ENCODE measurements around the gene SLC43A3. TPM values are rescaled to one million over a fixed set of nuclear protein-coding genes. Genes with fewer than 3 reads are reported as not detected.

Gene SLC43A3
- total RNA-seq, 4 donors from 2014 or later = 26.6 to 90.4 (median 77.0) TPM

DNA sequence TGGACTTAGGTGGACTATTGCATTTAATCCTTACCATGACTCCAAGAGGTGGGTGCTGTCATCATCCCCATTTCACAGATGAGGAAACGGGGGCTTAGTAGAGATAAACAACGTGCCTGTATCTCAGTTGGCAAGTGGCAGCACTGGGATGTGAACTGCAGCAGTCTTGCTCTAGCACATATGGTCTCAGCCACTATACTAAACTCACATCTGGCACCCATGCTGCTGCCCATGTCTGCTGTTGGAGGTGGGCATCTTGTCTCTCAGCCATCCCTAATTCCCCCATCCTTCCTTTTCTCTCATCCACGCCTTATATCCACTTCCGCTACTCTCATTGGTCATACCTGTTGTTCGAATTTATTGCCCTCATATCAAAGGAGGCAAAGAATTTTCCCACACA is 49.8 kb downstream of the SLC43A3 start:
- peaks cover 0 to 4% (median 0%) of the 10 kb centered on the region in 4 donors for H3K4me1 ChIP-seq
- 62% methylated on average over 5 of the region's 5 CpGs for WGBS
- no peaks in the 10 kb centered on the region for H3K36me3 ChIP-seq
- H3K27me3 ChIP-seq = peaks cover 0 to 18% (median 0%) of the 10 kb centered on the region in 4 donors
- H3K9me3 ChIP-seq = no peaks in the 10 kb centered on the region
- no peak overlapping the region for H3K27ac ChIP-seq (replicated peaks in 1 of 4)
- DNase-seq (ENCODE audit: extremely low spot score) = no peak
- H3K4me3 ChIP-seq = no peak overlapping the region
- TF ChIP-seq, protein P1, sequence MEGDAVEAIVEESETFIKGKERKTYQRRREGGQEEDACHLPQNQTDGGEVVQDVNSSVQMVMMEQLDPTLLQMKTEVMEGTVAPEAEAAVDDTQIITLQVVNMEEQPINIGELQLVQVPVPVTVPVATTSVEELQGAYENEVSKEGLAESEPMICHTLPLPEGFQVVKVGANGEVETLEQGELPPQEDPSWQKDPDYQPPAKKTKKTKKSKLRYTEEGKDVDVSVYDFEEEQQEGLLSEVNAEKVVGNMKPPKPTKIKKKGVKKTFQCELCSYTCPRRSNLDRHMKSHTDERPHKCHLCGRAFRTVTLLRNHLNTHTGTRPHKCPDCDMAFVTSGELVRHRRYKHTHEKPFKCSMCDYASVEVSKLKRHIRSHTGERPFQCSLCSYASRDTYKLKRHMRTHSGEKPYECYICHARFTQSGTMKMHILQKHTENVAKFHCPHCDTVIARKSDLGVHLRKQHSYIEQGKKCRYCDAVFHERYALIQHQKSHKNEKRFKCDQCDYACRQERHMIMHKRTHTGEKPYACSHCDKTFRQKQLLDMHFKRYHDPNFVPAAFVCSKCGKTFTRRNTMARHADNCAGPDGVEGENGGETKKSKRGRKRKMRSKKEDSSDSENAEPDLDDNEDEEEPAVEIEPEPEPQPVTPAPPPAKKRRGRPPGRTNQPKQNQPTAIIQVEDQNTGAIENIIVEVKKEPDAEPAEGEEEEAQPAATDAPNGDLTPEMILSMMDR (IDR thresholded peaks at IDR 0.05) = no peak
- no peak for TF ChIP-seq EP300 (IDR thresholded peaks at IDR 0.05)
- TF ChIP-seq POLR2AphosphoS5 (IDR thresholded peaks at IDR 0.05) = no peak
- TF ChIP-seq POLR2A (IDR thresholded peaks at IDR 0.05; ENCODE audit: low read depth) = no peak
- intact Hi-C loops (cut with DNase I) = no loop called here

DNA sequence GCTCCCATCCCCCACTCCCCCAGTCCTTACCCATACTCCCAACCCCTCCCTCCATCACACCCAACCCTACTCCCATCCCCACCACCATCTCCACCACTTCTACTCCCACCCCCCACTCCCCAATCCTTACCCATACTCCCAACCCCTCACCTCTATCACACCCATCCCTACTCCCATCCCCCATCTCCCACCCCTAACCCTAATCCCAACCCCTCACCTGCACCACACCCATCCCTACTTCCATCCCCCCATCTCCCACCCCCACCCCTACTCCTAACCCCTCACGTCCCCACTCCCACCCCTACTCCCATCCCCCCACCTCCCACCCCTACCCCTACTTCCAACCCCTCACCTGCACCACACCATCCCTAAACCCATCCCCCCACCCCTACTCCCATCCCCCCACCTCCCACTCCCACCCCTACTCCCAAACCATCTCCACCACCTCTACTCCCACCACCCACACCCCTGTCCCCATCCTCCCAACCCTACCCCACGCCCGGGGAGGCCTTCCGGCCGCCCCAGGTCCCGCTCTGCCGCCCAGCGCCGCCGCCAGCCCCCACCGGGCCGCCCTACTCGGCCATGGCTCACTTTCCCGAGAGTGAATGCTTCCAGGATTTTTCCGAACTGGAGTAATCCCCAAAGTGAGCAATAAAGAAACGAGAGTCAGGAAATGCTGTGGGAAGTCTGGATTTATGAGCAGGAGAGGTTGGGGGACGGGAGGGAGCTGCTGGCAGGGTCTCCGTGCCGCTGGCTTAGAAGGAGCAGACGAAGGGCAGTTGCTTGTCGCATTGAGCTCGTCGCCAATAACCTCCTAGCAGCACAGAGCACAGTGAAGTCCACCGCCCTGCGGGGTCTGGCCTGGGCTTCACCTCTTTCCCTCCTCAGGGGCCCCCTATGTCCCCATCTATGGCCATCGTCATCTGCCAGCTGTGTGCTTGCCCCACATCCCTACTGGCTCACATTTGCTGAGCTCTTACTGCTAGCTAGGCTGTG is 50.5 kb downstream of the SLC43A3 start:
- Histone ChIP-seq H3K36me3 (no peaks in the 10 kb centered on the region), H3K4me1 (peaks cover 0 to 4% (median 0%) of the 10 kb centered on the region in 4 donors), H3K27me3 (peaks cover 0 to 18% (median 0%) of the 10 kb centered on the region in 4 donors), H3K4me3 (no peak overlapping the region), H3K9me3 (no peaks in the 10 kb centered on the region), H3K27ac (replicated peaks in 1 of 4) (no peak overlapping the region)
- TF ChIP-seq, protein P1 (IDR thresholded peaks at IDR 0.05) = no peak
- TF ChIP-seq EP300 (IDR thresholded peaks at IDR 0.05) (no peak), POLR2AphosphoS5 (IDR thresholded peaks at IDR 0.05) (no peak), POLR2A (IDR thresholded peaks at IDR 0.05; ENCODE audit: low read depth) (no peak)
- 71% methylated on average over 20 of the region's 26 CpGs for WGBS
- intact Hi-C loops (cut with DNase I) = no loop called here
- DNase-seq (ENCODE audit: extremely low spot score) = no peak

DNA sequence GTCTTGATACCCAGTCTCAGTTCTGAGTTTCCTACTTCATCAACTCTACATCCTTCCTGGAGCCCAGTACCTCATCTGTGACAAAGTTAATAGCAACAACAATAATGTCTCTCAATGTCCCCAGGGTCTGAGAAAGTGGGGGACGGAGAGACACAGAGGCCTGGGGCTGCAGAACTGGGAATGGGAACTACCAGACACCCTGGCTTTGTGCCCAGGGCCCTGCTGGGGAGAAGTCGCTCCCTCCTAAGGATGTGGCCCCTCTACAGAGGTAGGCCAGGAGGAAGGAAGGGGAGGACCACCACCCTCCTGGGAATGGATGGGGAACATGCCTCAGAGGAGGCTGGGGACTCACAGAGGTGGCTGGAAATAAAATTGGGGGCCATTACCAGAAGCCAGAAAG is 51.4 kb downstream of the SLC43A3 start:
- no peak for TF ChIP-seq EP300 (IDR thresholded peaks at IDR 0.05)
- TF ChIP-seq POLR2AphosphoS5 (IDR thresholded peaks at IDR 0.05) = no peak
- TF ChIP-seq, protein P1 (IDR thresholded peaks at IDR 0.05) = no peak
- TF ChIP-seq POLR2A (IDR thresholded peaks at IDR 0.05; ENCODE audit: low read depth) = no peak
- no peak overlapping the region for H3K4me3 ChIP-seq
- no peak overlapping the region for H3K27ac ChIP-seq (replicated peaks in 1 of 4)
- H3K9me3 ChIP-seq = no peaks in the 10 kb centered on the region
- DNase-seq (ENCODE audit: extremely low spot score) = no peak
- peaks cover 0 to 18% (median 0%) of the 10 kb centered on the region in 4 donors for H3K27me3 ChIP-seq
- H3K36me3 ChIP-seq = no peaks in the 10 kb centered on the region
- intact Hi-C loops (cut with DNase I) = no loop called here
- peaks cover 0 to 4% (median 0%) of the 10 kb centered on the region in 4 donors for H3K4me1 ChIP-seq
- 72% methylated on average over 2 of the region's 2 CpGs for WGBS

DNA sequence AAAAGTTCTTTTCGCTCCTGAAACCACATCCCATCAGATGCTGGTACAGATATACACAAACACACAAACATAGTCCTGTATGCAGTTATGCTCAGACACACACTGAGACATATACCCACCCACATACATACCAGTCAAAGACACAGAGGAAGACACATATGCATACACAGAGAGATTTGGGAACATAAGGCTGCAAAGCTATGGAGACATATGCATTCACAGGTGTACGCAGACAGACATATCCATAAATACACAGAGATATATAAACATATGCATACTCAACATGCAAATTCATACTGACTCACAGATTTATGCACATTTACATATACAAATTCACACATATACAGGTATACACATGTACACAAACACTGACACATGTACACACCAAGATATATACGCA is 52.0 kb downstream of the SLC43A3 start:
- TF ChIP-seq, protein P1 (IDR thresholded peaks at IDR 0.05) = no peak
- TF ChIP-seq POLR2A (IDR thresholded peaks at IDR 0.05; ENCODE audit: low read depth) = no peak
- peaks cover 0 to 4% (median 0%) of the 10 kb centered on the region in 4 donors for H3K4me1 ChIP-seq
- H3K27ac ChIP-seq (replicated peaks in 1 of 4) = no peak overlapping the region
- intact Hi-C loops (cut with DNase I) = no loop called here
- H3K9me3 ChIP-seq = no peaks in the 10 kb centered on the region
- no peaks in the 10 kb centered on the region for H3K36me3 ChIP-seq
- WGBS = 92% methylated on average over 3 of the region's 3 CpGs
- H3K4me3 ChIP-seq = no peak overlapping the region
- DNase-seq (ENCODE audit: extremely low spot score) = no peak
- peaks cover 0 to 18% (median 0%) of the 10 kb centered on the region in 4 donors for H3K27me3 ChIP-seq
